HL-60/S4 treated with retinoic acid at 250 ng/mL for 4 days and 3 days (cell line): Measurements from ENCODE around the gene NAT14.
"Not testable (repeated sequence)": the region's sequence is repeated elsewhere in the genome, so short reads cannot be mapped to it uniquely, and the experiment has no call there.

Experiments used
- in situ Hi-C: fragments of 300-500 bp; cut with MboI; formaldehyde crosslinking; loops from 2 replicates; pipeline ENCODE4 v1.7.0; 2022; ENCODE audit warnings: low sequenced_read_pairs

NAT14 gene

DNA sequence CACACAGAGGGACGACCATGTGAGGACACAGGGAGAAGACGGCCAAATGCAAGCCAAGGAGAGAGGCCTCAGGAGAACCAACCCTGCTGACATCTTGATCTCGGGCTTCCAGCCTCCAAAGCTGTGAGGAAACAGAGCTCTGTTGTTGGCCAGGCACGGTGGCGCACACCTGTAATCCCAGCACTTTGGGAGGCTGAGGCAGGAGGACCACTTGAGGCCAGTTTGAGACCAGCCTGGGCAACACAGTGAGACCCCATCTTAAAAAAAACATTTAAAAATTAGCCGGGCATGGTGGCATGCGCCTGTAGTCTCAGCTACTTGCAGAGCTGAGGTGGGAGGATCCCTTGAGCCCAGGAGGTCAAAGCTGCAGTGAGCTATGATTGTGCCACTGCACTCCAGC is 49.3 kb downstream of the NAT14 start:
- in situ Hi-C loops = not testable (repeated sequence)

DNA sequence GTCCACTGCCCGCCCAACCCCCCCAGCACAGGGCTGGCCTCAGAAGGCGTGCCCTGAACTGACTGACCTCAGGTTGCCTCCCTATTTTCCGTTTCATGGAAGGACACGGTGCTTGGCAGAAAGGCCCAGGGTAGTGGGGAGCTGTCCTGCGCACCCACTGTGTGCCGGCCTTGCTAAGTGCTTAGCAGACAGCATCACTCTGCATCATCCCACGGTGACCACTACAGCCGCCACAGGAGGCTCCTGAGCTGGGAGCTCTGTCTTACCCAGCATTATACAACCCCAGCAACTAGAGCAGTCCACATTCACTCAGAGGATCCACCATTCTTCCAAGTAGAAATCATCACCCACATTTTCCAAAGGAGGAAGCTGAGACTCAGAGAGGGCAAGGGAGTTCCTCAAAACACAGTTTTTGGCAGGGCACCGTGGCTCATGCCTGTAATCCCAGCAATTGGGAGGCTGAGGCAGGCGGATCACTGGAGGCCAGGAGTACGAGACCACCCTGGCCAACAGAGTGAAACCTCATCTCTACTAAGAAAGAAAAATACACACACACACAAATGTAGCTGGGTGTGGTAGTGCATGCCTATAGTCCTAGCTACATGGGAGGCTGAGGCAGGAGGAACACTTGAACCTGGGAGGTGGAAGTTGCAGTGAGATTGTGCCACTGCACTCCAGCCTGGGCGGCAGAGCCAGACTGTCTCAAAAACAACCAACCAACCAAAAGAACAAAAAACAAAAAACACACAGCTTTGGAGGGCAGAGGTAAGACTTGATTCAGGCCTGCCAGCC is 50.4 kb downstream of the NAT14 start:
- in situ Hi-C loops = no loop called here

DNA sequence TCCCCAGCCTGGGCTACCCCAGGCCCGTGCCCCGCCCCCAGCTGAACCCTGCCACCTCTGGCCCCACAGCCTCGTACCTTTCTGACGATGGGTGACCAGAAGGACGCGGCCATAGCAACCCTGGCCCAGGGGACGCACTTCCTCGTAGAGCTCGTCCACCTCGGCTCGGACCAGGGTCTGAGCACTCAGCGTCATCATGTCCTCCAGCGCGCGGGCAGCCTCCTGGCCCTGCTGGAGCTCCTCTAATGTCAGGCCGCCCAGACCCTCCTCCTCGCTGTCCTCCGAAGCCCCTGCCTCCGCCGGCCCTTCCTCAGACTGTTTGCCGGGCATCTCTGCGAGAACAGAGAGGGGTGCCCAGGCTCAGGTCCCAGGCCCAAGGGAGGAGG is 51.0 kb downstream of the NAT14 start:
- in situ Hi-C loops = no loop called here

DNA sequence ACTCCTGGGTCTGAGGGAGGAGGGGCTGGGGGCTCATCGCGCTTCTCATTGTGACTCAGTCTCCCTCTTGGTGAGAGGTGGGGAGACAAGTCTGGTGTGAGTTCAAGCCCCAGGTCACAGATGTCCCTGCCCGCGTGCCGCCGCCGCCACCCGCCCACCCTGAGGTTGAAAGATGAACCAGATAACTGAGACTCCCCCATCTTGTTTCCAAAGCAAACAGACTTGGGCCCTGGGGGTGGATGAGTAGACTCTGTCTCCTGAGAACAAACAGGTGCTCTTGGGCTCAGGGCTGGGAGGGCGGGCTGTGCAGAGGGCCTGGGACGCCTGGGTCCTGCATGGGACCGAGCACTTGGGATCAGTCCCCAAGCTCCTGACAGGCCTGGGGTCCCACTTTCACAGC is 51.4 kb downstream of the NAT14 start:
- in situ Hi-C loops = no loop called here
